Left hindlimb (tissue), 1 donor: ENCODE results near the gene NIP7.
"Not testable (repeated sequence)": the region's sequence is repeated elsewhere in the genome, so short reads cannot be mapped to it uniquely, and the experiment has no call there.

Experiments used
- DNase-seq: peaks from one replicate; pipeline ENCODE4 v3.0.0-alpha.2; 2018

The NIP7 gene

DNA sequence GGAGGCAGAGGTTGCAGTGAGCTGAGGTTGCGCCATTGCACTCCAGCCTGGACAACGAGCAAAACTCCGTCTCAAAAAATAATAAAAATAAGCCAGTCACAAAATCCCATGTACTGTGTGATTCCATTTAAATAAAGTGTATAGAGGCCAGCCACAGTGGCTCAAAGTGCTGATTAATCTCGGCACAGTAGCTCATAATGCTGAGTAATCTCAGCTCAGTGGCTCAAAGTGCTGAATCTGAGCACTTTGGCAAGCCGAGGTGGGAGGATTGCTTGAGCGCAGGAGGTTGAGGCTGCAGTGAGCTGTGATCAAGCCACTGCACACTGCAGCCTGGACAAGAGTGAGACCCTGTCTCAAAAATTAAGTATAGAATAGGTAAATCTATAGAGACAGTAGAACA is 7.1 kb downstream of the NIP7 start:
- DNase-seq = no peak

GRCh38 chr16:69348222-69348621 is 8.7 kb downstream of the NIP7 start:
- no peak for DNase-seq

GRCh38 chr16:69349536-69349935 is 10.0 kb downstream of the NIP7 start:
- DNase-seq = no peak

GRCh38 chr16:69350536-69351133 is 11.1 kb downstream of the NIP7 start:
- no peak for DNase-seq

- no peak for DNase-seq
Measured at GRCh38 chr16:69351309-69352027, 11.9 kb downstream of the NIP7 start, which contains the start of gene TMED6. Gene TMED6 (minus strand): TSS chr16:69351786. CDS start chr16:69351753, 33 bp downstream.

DNA sequence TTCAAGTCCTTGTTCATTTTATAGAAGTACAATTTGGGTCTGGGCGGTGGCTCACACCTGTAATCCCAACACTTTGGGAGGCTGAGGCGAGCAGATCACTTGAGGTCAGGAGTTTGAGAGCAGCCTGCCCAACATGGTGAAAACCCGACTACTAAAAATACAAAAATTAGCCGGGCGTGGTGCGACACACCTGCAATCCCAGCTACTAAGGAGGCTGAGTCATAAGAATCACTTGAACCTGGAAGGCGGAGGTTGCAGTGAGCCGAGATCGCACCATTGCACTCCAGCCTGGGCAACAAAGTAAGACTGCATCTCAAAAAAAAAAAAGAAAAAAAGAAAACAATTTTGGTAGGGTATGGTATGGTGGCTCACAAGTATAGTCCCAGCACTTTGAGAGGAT is 20.5 kb downstream of the NIP7 start:
- DNase-seq = not testable (repeated sequence)

GRCh38 chr16:69363281-69363717 is 23.7 kb downstream of the NIP7 start:
- no peak for DNase-seq

- no peak for DNase-seq
Measured at GRCh38 chr16:69364088-69364487, 24.5 kb downstream of the NIP7 start.

- DNase-seq = no peak
Measured at GRCh38 chr16:69365901-69366300, 26.3 kb downstream of the NIP7 start.

- no peak for DNase-seq
Measured at GRCh38 chr16:69366431-69366830, 26.9 kb downstream of the NIP7 start.

- DNase-seq = no peak
Measured at GRCh38 chr16:69367980-69368379, 28.4 kb downstream of the NIP7 start.

DNA sequence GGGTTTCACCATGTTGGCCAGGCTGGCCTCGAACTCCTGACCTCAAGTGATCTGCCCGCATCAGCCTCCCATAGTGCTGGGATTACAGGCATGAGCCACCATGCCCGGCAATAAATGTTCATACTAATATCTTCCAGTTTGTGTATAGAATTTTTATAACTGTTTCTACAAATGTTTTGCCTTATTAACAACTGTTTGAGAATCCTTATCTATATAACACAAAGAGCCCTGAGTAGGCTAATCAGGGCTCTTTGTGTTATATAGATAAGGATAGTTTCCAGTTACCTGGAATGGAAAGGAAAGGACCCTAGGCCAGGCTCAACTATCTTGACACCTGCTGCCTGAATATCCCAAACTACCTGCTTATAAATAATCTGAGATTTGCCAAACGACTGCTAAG is 29.3 kb downstream of the NIP7 start:
- DNase-seq = no peak

DNA sequence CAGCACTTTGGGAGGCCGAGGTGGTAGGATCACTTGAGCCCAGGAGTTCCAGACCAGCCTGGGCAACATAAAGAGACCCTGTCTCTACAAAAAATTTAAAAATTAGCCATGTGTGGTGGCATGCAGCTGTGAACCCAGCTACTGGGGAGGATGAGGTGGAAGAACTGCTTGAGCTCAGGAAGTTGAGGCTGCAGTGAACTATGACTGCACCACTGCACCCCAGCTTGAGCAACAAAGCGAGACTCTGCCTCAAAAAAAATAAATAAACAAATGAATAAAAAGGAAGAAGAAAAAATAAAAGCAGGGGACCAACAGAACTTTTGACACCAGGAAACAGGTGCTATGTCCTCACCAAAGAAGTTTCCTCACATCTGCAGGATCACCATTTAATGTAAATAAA is 32.0 kb downstream of the NIP7 start:
- no peak for DNase-seq

DNA sequence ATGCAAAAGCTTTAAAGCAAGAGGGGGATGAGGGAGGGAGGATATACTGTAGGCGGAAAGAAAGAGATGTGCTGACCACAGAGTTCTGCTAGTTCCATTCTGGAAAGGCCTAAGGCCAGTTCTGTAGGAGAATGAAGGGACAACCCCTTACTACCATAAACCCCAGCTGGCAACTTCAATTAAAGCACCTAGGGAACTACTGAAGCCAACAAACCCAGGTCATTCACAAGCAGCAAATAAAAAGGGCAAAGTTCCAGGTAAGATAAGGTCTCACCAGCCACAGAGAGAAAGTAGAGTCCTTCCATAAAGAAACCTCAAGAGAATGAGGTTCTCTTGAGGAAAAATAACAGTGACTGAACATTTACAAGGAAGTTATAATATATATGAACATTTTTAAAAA is 33.4 kb downstream of the NIP7 start:
- DNase-seq = no peak

GRCh38 chr16:69376393-69377059 is 37.0 kb downstream of the NIP7 start:
- no peak for DNase-seq

DNA sequence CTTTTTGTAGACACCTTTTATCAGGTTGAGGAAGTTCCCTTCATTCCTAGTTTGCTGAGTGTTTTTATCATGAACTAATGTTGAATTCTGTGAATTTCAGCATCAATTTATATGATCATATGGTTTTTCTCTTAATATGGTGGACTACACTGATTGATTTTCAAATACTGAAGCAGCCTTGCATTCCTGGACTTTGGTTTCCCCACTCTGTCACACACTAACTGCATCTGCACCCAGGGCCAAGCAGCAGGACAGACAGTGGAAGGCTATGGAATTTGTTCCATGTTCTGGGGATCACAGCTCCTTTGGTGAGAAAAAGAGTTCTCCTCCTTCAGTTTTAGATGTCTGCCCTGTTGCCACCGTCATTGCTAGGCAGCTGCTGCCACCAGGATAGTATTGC is 38.5 kb downstream of the NIP7 start:
- DNase-seq = no peak

GRCh38 chr16:69378760-69379159 is 39.2 kb downstream of the NIP7 start:
- DNase-seq = no peak

- no peak for DNase-seq
Measured at GRCh38 chr16:69381231-69381630, 41.7 kb downstream of the NIP7 start.

GRCh38 chr16:69382421-69382820 is 42.8 kb downstream of the NIP7 start:
- DNase-seq = no peak

- no peak for DNase-seq
Measured at GRCh38 chr16:69384974-69385373, 45.4 kb downstream of the NIP7 start.

DNA sequence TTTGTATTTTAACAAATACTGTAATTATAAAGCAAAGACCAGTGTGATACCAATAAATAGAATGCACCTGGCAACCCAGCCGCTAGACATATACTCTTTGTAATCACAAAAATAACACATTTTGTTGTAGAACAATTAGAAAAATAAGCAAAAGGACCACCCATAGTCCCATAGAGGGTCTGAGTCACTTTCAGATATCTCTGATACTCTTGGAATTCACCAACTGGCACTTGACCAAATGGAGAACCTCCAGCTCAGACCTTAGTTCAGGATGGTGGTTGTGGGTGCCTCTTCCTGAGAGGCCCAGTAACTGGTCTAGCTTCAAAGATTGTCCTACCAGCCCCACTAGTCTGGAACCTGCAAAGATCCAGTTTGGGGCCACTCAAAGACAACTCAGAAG is 47.0 kb downstream of the NIP7 start:
- no peak for DNase-seq
